OCI-LY3 (cell line): ENCODE results near the gene CST4.

Experiments
- H2AFZ ChIP-seq: fragments of 200-600, 300-600 bp; shearing (Covaris generic); 2 replicates; pipeline ENCODE4 v1.6.0; 2014; ENCODE audit warnings: antibody characterized with exemption, low read depth, low read length
- H3K27ac ChIP-seq: fragments of 200-600, 300-600 bp; sonication (generic); 2 replicates; pipeline ENCODE4 v1.5.1; 2014; ENCODE audit warnings: mild to moderate bottlenecking, low read length, moderate library complexity, mixed read lengths
- H3K27me3 ChIP-seq: fragments of 200-600, 300-600 bp; sonication (generic); 2 replicates; pipeline ENCODE4 v1.6.1; 2014; ENCODE audit warnings: low read depth, low read length, mixed read lengths
- H3K36me3 ChIP-seq: fragments of 200-600, 300-600 bp; sonication (generic); replicated peaks from 2 replicates; pipeline ENCODE3; 2014; ENCODE audit warnings: low read depth, low read length, mixed read lengths
- H3K4me1 ChIP-seq: fragments of 300-600, 200-600 bp; sonication (generic); 2 replicates; pipeline ENCODE4 v1.6.1; 2014; ENCODE audit warnings: low read length, mixed read lengths
- H3K4me2 ChIP-seq: fragments of 200-600, 300-600 bp; sonication (generic); 2 replicates; pipeline ENCODE4 v1.6.1; 2014; ENCODE audit warnings: low read length, mixed read lengths
- H3K4me3 ChIP-seq: fragments of 300-600, 200-600 bp; sonication (generic); 2 replicates; pipeline ENCODE4 v1.5.1; 2014; ENCODE audit warnings: antibody characterized with exemption, mild to moderate bottlenecking, low read length, moderate library complexity
- H3K79me2 ChIP-seq: fragments of 300-600, 200-600 bp; shearing (Covaris generic); 2 replicates; pipeline ENCODE4 v1.6.1; 2014; ENCODE audit warnings: mild to moderate bottlenecking, low read length, mixed read lengths
- H3K9ac ChIP-seq: fragments of 300-600, 200-600 bp; shearing (Covaris generic); 2 replicates; pipeline ENCODE4 v1.6.0; 2014; ENCODE audit warnings: mild to moderate bottlenecking, low read length, moderate library complexity
- H3K9me3 ChIP-seq: fragments of 200-600, 300-600 bp; shearing (Covaris generic); 2 replicates; pipeline ENCODE4 v1.6.1; 2014; ENCODE audit warnings: low read length, mixed read lengths; ENCODE audit not compliant: insufficient read depth
- H4K20me1 ChIP-seq: fragments of 200-600, 300-600 bp; sonication (generic); 2 replicates; pipeline ENCODE4 v1.6.1; 2016; ENCODE audit warnings: low read length, mixed read lengths; ENCODE audit not compliant: insufficient read depth
- EZH2phosphoT487 ChIP-seq: fragments of 200-600 bp; shearing (Covaris generic); IDR thresholded peaks from 2 replicates; pipeline ENCODE4 v1.6.1; 2018; ENCODE audit warnings: antibody characterized with exemption, mixed run types, low read depth
- TF ChIP-seq, protein P1 (sequence below): fragments of 200-600, 300-600 bp; sonication (generic); IDR thresholded peaks from 2 replicates; pipeline ENCODE4 v1.5.1; 2014; ENCODE audit warnings: antibody characterized with exemption, low read length, low read depth

CST4 gene

DNA sequence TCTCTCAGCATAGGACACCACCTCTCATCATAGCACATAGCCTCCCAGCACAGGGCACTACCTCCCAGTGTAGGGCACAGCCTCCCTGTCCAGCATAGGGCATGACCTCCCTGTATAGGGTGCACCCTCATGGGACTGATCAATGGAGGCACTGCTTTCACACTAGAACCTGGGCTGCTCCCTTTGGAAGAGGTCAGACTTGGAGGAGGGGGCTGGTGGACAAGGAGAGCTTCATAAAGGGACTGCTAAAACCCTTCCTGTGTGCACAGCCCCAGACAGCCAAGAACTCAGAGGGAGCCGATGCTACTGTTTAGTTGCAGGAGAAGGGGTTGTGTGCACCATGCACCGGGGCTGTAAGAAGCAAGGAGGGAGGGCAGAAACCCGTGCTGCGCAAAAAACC is 21.9 kb upstream of the CST4 start:
- no peak overlapping the region for H3K9ac ChIP-seq
- H3K4me1 ChIP-seq: no peaks in the 10 kb centered on the region
- H3K36me3 ChIP-seq: no peaks in the 10 kb centered on the region
- H3K4me2 ChIP-seq: no peak overlapping the region
- H3K9me3 ChIP-seq: no peaks in the 10 kb centered on the region
- no peak overlapping the region for H3K27ac ChIP-seq
- no peaks in the 10 kb centered on the region for H4K20me1 ChIP-seq
- peaks cover 10% of the 10 kb centered on the region; the same call in 1 of the 2 replicates for H3K27me3 ChIP-seq
- H2AFZ ChIP-seq: no peak overlapping the region
- H3K79me2 ChIP-seq: no peaks in the 10 kb centered on the region
- H3K4me3 ChIP-seq: no peak overlapping the region
- TF ChIP-seq, protein P1, sequence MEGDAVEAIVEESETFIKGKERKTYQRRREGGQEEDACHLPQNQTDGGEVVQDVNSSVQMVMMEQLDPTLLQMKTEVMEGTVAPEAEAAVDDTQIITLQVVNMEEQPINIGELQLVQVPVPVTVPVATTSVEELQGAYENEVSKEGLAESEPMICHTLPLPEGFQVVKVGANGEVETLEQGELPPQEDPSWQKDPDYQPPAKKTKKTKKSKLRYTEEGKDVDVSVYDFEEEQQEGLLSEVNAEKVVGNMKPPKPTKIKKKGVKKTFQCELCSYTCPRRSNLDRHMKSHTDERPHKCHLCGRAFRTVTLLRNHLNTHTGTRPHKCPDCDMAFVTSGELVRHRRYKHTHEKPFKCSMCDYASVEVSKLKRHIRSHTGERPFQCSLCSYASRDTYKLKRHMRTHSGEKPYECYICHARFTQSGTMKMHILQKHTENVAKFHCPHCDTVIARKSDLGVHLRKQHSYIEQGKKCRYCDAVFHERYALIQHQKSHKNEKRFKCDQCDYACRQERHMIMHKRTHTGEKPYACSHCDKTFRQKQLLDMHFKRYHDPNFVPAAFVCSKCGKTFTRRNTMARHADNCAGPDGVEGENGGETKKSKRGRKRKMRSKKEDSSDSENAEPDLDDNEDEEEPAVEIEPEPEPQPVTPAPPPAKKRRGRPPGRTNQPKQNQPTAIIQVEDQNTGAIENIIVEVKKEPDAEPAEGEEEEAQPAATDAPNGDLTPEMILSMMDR: no peak
- TF ChIP-seq EZH2phosphoT487: no peak

DNA sequence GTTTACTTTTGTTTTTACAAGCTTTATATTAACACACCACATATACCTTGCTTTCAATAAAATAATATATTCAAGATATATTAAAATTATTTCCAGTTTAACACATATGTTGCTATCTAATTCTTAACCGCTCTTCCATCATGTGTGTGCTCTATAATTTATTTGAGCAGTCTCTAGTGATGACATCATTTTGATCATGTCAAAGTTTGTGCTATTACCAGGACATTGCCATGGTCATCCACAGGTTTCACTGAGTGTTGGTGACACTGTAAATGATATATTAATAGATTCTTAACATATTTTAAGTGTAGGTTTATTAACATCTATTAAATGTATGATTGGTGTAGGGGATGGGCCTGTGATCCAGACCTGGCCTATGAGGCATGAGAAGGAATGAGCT is 17.1 kb upstream of the CST4 start:
- TF ChIP-seq, protein P1: no peak
- no peak for TF ChIP-seq EZH2phosphoT487
- Histone ChIP-seq H3K9me3 (no peaks in the 10 kb centered on the region), H2AFZ (no peak overlapping the region), H3K4me2 (no peak overlapping the region), H3K4me1 (no peaks in the 10 kb centered on the region), H3K4me3 (no peak overlapping the region), H3K27ac (no peak overlapping the region), H3K27me3 (peaks cover 7% of the 10 kb centered on the region), H3K79me2 (no peaks in the 10 kb centered on the region), H4K20me1 (no peaks in the 10 kb centered on the region), H3K36me3 (no peaks in the 10 kb centered on the region), H3K9ac (no peak overlapping the region)

DNA sequence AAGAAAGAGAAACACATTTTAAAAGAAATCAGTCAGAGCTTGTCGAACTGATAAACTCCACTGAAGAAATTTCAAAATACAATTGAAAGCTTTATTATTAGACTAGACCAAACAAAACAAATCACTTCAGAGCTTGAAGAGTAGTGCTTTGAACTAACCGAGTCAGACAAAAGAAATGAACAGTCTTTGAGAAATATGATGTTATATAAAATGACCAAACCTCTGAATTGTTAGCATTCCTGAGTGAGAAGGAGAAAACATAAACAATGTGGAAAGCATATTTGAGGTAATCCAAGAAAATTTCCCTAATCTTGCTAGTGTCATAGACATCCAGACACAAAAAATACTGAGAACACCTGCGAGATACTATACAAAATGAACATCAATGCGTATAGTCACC is 13.2 kb upstream of the CST4 start:
- TF ChIP-seq EZH2phosphoT487: no peak
- TF ChIP-seq, protein P1: no peak
- Histone ChIP-seq H3K4me1 (no peaks in the 10 kb centered on the region), H4K20me1 (no peaks in the 10 kb centered on the region), H2AFZ (no peak overlapping the region), H3K36me3 (no peaks in the 10 kb centered on the region), H3K9me3 (no peaks in the 10 kb centered on the region), H3K27me3 (peaks cover 19% of the 10 kb centered on the region), H3K9ac (no peak overlapping the region), H3K4me3 (no peak overlapping the region), H3K27ac (no peak overlapping the region), H3K4me2 (no peak overlapping the region), H3K79me2 (no peaks in the 10 kb centered on the region)

DNA sequence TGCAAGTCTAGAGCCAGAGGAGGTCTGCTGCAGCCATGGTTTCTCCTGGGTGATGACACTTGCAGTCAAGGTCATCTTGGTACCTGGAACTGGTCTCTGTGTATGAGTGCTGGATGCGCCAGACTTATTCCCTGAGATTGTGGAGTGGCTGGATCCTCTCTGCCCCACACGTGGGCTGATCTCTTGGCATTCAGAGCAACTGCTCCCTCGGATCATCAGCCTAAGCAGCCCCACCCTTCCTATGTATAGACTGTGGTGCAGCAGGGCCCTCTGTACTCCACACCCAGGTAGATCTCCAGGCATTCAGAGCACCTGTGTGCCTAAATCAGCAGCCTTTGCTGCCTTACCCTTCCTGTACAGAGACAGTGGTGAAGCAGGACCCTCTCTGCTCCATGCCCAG is 12.1 kb upstream of the CST4 start:
- Histone ChIP-seq H3K4me2 (no peak overlapping the region), H3K9ac (no peak overlapping the region), H3K79me2 (no peaks in the 10 kb centered on the region), H3K36me3 (no peaks in the 10 kb centered on the region), H3K4me3 (no peak overlapping the region), H3K27me3 (peaks cover 19% of the 10 kb centered on the region), H4K20me1 (no peaks in the 10 kb centered on the region), H3K4me1 (no peaks in the 10 kb centered on the region), H2AFZ (no peak overlapping the region), H3K27ac (no peak overlapping the region), H3K9me3 (no peaks in the 10 kb centered on the region)
- TF ChIP-seq EZH2phosphoT487: no peak
- TF ChIP-seq, protein P1: no peak
